Measurements from ENCODE around the gene PHLPP1. TPM values are rescaled to one million over a fixed set of nuclear protein-coding genes. Genes with fewer than 3 reads are reported as not detected.
"Not testable (repeated sequence)": the region's sequence is repeated elsewhere in the genome, so short reads cannot be mapped to it uniquely, and the experiment has no call there.

The PHLPP1 gene
- total RNA-seq, 1 experiment from 2014 or later, result 14.7 TPM

- ChIA-PET RAD21 (ENCODE audit: low non-redundant PET in 1 of 2, low total read pairs in 2 of 2, uncharacterized antibody in 2 of 2, unreplicated experiment in 2 of 2) (no interaction called here), CTCF (no interaction called here), POLR2A (no interaction called here)
- Histone ChIP-seq H3K9ac (ENCODE audit: low read length) (no peak overlapping the region), H3K27ac (ENCODE audit: low read depth, low read length) (no peak overlapping the region), H3K4me1 (ENCODE audit: control insufficient read depth in 1 of 2, insufficient read depth in 2 of 2, low read length in 2 of 2) (peaks cover 20 to 21% of the 10 kb centered on the region in 2 experiments; a peak in 3 of 4 replicates), H3K9me3 (ENCODE audit: control insufficient read depth in 1 of 2, insufficient read depth in 1 of 2, low read depth in 1 of 2, low read length in 2 of 2) (no peaks in the 10 kb centered on the region), H2AFZ (ENCODE audit: low read depth, low read length, poor library complexity, severe bottlenecking) (no peak overlapping the region), H3K36me3 (ENCODE audit: control insufficient read depth in 1 of 2, insufficient read depth in 2 of 2, low read length in 2 of 2) (no peaks in the 10 kb centered on the region), H3K4me2 (ENCODE audit: low read length) (no peak overlapping the region), H4K20me1 (ENCODE audit: insufficient read depth) (no peaks in the 10 kb centered on the region), H3K4me3 (replicated peaks in 1 of 2; ENCODE audit: low read depth in 1 of 2, low read length in 2 of 2) (no peak overlapping the region), H3K27me3 (ENCODE audit: insufficient read depth, low read length) (no peaks in the 10 kb centered on the region), H3K9me2 (ENCODE audit: insufficient read depth) (no peaks in the 10 kb centered on the region), H3K79me2 (ENCODE audit: insufficient read depth, low read length) (peaks cover 51% of the 10 kb centered on the region)
- ATAC-seq (no peak), DNase-seq (ENCODE audit: low read depth, low spot score) (no peak)
- no TSS peak for BruUV-seq (replicated peaks)
- TF ChIP-seq ZBTB33 (IDR thresholded peaks at IDR 0.05; ENCODE audit: extremely low read depth, insufficient replicate concordance, low read length) (no peak), ELF1 (IDR thresholded peaks at IDR 0.05; ENCODE audit: borderline replicate concordance, low read depth) (no peak), ZNF274 (IDR thresholded peaks at IDR 0.05; ENCODE audit: low read depth, low read length) (no peak), SIN3A (IDR thresholded peaks at IDR 0.05; ENCODE audit: low read depth) (no peak)
- intact Hi-C loops (cut with micrococcal nuclease), result no loop called here
Observed at GRCh38 chr18:62738639-62739038, 23.3 kb downstream of the PHLPP1 start.

- BruUV-seq (replicated peaks), result no TSS peak
- H3K79me2 ChIP-seq (ENCODE audit: insufficient read depth, low read length), result peaks cover 56% of the 10 kb centered on the region
- H2AFZ ChIP-seq (ENCODE audit: low read depth, low read length, poor library complexity, severe bottlenecking), result no peak overlapping the region
- no peak overlapping the region for H3K9ac ChIP-seq (ENCODE audit: low read length)
- ChIA-PET RAD21 (ENCODE audit: low non-redundant PET in 1 of 2, low total read pairs in 2 of 2, uncharacterized antibody in 2 of 2, unreplicated experiment in 2 of 2) (no interaction called here), CTCF (no interaction called here), POLR2A (interaction anchor here (0.6 kb wide), 1 partner anchor 23 kb away, joined by 4 read pairs; no protein-coding TSS in a partner anchor)
- no peaks in the 10 kb centered on the region for H3K9me3 ChIP-seq (ENCODE audit: control insufficient read depth in 1 of 2, insufficient read depth in 1 of 2, low read depth in 1 of 2, low read length in 2 of 2)
- H3K4me3 ChIP-seq (replicated peaks in 1 of 2; ENCODE audit: low read depth in 1 of 2, low read length in 2 of 2), result no peak overlapping the region
- H3K36me3 ChIP-seq (ENCODE audit: control insufficient read depth in 1 of 2, insufficient read depth in 2 of 2, low read length in 2 of 2), result no peaks in the 10 kb centered on the region
- no peaks in the 10 kb centered on the region for H3K27me3 ChIP-seq (ENCODE audit: insufficient read depth, low read length)
- H4K20me1 ChIP-seq (ENCODE audit: insufficient read depth), result no peaks in the 10 kb centered on the region
- peaks cover 20 to 26% of the 10 kb centered on the region in 2 experiments; a peak in 3 of 4 replicates for H3K4me1 ChIP-seq (ENCODE audit: control insufficient read depth in 1 of 2, insufficient read depth in 2 of 2, low read length in 2 of 2)
- TF ChIP-seq JUND (IDR thresholded peaks at IDR 0.05) (no peak), ZBTB33 (IDR thresholded peaks at IDR 0.05; ENCODE audit: extremely low read depth, insufficient replicate concordance, low read length) (no peak), SRF (IDR thresholded peaks at IDR 0.05; ENCODE audit: low read depth) (no peak), RAD21 (IDR thresholded peaks at IDR 0.05; ENCODE audit: low read depth) (no peak)
- ATAC-seq (no peak), DNase-seq (ENCODE audit: low read depth, low spot score) (no peak)
- no peak overlapping the region for H3K4me2 ChIP-seq (ENCODE audit: low read length)
- H3K9me2 ChIP-seq (ENCODE audit: insufficient read depth), result no peaks in the 10 kb centered on the region
- intact Hi-C loops (cut with micrococcal nuclease), result no loop called here
- no peak overlapping the region for H3K27ac ChIP-seq (ENCODE audit: low read depth, low read length)
Observed at GRCh38 chr18:62739911-62740310, 24.6 kb downstream of the PHLPP1 start.

GRCh38 chr18:62740650-62741049, 25.3 kb downstream of the PHLPP1 start:
- Histone ChIP-seq H3K79me2 (ENCODE audit: insufficient read depth, low read length) (peaks cover 62% of the 10 kb centered on the region), H3K4me3 (replicated peaks in 1 of 2; ENCODE audit: low read depth in 1 of 2, low read length in 2 of 2) (0 out of 4 replicates have a peak overlapping the region, but pooled peaks of 1 of the 2 experiments have one; percentile 5), H3K4me2 (ENCODE audit: low read length) (peak overlapping the region; percentile 48), H3K9ac (ENCODE audit: low read length) (peak overlapping the region; percentile 30; the same call in 1 of the 2 replicates), H3K27ac (ENCODE audit: low read depth, low read length) (peak overlapping the region; percentile 67), H3K4me1 (ENCODE audit: control insufficient read depth in 1 of 2, insufficient read depth in 2 of 2, low read length in 2 of 2) (peaks cover 20 to 26% of the 10 kb centered on the region in 2 experiments; a peak in 3 of 4 replicates)
- BruUV-seq (replicated peaks); H2AFZ ChIP-seq (ENCODE audit: low read depth, low read length, poor library complexity, severe bottlenecking); H4K20me1 ChIP-seq (ENCODE audit: insufficient read depth); H3K36me3 ChIP-seq (ENCODE audit: control insufficient read depth in 1 of 2, insufficient read depth in 2 of 2, low read length in 2 of 2); intact Hi-C loops (cut with micrococcal nuclease); CTCF ChIA-PET; ATAC-seq; H3K9me3 ChIP-seq (ENCODE audit: control insufficient read depth in 1 of 2, insufficient read depth in 1 of 2, low read depth in 1 of 2, low read length in 2 of 2); H3K9me2 ChIP-seq (ENCODE audit: insufficient read depth); H3K27me3 ChIP-seq (ENCODE audit: insufficient read depth, low read length); DNase-seq (ENCODE audit: low read depth, low spot score); RAD21 ChIA-PET (ENCODE audit: low non-redundant PET in 1 of 2, low total read pairs in 2 of 2, uncharacterized antibody in 2 of 2, unreplicated experiment in 2 of 2): not testable (repeated sequence)
- POLR2A ChIA-PET, result interaction anchor here (1.0 kb wide), 1 partner anchor 9 kb away, joined by 3 read pairs; no protein-coding TSS in a partner anchor

Data from HCT116 (cell line).